ENCODE data around the gene SLC9A5.

Gene SLC9A5

DNA sequence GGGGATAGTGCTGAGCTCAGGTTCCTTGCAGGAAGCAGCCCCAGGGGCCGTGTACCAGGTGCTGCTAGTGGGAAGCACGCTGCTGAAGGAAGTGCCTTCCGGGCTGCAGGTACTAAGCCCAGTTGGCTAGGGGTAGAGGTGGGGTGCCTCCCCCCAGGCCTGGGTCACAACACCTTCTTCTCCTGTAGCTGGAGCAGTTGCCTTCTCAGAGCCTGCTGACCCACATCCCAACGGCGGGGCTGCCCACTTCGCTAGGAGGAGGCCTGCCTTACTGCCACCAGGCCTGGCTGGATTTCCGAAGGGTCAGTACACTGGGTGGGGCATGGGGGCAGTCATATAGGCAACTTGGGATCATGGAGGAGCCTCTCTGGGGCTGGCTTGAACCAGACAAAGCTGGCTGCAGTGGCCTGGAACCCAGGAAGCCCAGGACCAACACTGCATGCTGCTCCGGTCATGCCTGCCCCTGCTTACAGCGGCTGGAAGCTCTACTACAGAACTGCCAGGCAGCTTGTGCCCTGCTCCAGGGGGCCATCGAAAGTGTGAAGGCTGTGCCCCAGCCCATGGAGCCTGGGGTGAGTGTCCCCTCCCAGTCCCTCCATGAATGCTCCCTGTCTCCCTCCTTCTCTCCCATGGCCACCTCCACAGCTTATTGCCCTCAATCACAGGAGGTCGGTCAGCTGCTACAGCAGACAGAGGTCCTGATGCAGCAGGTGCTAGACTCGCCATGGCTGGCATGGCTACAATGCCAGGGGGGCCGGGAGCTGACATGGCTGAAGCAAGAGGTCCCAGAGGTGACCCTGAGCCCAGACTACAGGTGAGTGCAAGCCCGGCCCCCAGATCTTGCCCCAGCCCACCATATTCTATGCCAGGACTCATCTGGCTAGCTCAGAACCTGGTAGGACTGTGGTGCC lies 33.0 kb downstream of the SLC9A5 start:
- DNase-seq (ENCODE audit: low read depth in 2 of 2), result no peak

DNA sequence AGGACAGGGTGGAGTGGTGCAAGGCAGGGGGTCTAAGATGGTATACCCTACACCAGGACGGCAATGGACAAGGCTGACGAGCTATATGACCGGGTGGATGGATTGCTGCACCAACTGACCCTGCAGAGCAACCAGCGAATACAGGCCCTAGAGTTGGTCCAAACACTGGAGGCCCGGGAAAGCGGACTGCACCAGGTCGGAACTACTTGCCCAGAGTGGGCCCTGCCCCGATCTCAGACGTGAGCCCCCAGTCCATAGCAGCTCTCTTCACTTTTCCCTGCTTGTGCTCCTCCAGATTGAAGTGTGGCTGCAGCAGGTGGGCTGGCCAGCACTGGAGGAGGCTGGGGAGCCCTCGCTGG lies 33.6 kb downstream of the SLC9A5 start:
- DNase-seq (ENCODE audit: low read depth in 2 of 2), result no peak

DNA sequence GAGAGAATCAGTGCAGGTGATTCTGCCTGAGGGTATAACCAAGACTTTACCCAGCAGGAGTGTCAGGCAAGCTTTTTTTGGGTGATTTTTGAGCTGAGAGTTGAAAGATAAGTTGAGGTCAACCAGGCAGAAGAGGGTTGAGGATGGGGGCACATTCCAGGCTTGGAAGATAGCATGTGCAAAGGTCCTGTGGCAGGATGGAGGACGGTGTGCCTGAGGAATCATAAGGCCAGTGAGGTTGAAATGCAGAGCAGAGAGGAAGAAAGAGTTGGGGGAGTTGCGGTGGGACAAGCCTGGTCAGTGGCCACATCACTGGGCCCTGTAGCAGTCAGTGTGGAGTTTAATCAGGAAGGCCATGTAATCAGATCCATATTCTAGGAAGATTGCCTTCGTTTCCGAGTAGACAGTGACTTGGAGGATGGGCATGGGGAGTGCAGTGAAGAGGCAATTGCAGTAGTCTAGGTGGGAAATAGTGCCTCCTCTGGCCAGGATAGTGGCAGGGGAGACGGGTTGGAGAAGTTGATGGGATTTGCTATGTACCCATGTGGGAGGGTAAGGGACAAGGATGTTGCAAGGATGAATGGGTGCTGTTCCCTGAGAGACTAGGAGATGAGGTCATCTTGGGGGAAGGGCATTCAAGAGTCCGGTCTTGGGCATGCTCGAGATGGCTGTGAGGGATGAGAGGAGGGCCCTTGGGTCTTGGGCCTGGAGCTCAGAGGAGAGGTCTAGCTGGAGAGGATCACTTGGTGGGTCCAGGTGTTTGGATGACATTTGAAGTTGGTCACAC lies 34.5 kb downstream of the SLC9A5 start:
- DNase-seq (ENCODE audit: low read depth in 2 of 2), result no peak

DNA sequence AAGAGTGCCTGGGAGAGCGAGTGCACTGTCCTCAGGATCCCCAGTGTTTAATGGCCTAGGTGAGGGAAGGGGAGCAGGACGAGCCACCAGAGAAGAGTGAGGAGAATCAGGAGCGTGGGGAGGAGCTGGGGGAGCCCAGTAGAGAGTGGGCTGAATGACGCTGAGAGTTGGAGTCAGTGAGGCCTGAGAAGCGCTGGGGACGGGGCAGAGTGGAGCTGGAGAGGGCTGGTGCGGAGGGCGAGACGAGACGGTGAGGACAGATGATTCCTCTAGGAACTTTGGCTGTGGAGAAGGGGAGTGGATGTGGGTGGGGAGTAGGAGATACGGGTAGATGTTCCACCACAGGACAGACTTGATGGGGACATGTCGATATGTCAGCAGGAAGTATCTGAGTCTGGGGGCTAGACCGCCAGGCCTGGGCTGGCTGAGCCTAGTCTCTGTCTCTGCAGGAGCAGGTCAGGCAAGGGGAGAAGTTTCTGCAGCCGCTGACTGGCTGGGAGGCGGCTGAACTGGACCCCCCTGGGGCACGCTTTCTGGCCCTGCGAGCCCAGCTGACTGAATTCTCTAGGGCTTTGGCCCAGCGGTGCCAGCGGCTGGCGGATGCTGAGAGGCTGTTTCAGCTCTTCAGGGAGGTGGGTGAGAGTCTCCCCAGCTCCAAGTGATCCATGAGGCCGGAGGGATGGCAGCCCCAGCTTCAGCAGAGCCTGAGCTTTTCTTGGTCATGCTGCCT lies 35.2 kb downstream of the SLC9A5 start:
- no peak for DNase-seq (ENCODE audit: low read depth in 2 of 2)

DNA sequence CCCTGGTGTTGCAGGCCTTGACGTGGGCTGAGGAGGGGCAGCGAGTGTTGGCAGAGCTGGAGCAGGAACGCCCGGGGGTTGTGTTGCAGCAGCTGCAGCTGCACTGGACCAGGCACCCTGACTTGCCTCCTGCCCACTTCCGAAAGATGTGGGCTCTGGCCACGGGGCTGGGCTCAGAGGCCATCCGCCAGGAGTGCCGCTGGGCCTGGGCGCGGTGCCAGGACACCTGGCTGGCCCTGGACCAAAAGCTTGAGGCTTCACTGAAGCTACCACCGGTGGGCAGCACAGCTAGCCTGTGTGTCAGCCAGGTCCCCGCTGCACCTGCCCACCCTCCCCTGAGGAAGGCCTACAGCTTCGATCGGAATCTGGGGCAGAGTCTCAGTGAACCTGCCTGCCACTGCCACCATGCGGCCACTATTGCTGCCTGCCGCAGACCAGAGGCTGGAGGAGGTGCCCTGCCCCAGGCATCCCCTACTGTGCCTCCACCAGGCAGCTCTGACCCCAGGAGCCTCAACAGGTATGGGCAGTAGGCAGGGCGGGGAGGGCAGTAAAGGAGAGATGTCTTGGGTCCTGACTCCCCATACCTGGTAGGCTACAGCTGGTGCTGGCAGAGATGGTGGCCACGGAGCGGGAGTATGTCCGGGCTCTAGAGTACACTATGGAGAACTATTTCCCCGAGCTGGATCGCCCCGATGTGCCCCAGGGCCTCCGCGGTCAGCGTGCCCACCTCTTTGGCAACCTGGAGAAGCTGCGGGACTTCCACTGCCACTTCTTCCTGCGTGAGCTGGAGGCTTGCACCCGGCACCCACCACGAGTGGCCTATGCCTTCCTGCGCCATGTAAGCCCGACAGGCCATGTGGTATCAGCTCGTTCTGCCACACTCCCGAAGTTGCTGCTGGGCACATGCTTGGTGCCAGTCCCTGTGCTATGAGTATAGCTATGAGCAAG lies 36.2 kb downstream of the SLC9A5 start:
- DNase-seq (ENCODE audit: low read depth in 2 of 2), result no peak

DNA sequence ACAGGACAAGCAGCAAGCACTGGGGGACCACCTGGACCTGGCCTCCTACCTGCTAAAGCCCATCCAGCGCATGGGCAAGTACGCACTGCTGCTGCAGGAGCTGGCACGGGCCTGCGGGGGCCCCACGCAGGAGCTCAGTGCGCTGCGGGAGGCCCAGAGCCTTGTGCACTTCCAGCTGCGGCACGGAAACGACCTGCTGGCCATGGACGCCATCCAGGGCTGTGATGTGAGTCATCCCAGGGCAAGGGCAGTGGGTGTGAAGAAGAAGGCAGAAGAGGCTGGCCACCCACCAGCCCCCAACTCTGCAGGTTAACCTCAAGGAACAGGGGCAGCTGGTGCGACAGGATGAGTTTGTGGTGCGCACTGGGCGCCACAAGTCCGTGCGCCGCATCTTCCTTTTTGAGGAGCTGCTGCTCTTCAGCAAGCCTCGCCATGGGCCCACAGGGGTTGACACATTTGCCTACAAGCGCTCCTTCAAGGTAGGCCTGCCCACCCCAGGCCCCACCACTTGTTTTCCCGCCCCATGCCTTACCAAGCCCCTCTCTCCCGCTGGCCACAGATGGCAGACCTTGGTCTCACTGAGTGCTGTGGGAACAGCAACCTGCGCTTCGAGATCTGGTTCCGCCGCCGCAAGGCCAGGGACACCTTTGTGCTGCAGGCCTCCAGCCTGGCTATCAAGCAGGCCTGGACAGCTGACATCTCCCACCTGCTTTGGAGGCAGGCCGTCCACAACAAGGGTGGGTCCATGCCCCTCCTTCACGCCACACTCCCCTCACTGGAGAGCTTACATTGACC lies 37.9 kb downstream of the SLC9A5 start:
- no peak for DNase-seq (ENCODE audit: low read depth in 2 of 2)

DNA sequence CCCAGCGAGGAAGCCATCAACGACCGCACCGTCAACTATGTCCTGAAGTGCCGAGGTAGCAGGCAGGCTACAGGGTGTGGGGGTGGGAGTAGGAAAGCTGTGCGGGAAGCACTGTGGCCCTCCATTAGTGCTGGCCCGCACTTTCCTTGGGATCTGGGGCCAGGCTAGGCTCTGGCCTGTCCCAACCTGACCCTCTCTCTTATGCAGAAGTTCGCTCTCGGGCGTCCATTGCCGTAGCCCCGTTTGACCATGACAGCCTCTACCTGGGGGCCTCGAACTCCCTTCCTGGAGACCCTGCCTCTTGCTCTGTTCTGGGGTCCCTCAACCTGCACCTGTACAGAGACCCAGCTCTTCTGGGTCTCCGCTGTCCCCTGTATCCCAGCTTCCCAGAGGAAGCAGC lies 39.2 kb downstream of the SLC9A5 start:
- DNase-seq (ENCODE audit: low read depth in 2 of 2), result no peak

DNA sequence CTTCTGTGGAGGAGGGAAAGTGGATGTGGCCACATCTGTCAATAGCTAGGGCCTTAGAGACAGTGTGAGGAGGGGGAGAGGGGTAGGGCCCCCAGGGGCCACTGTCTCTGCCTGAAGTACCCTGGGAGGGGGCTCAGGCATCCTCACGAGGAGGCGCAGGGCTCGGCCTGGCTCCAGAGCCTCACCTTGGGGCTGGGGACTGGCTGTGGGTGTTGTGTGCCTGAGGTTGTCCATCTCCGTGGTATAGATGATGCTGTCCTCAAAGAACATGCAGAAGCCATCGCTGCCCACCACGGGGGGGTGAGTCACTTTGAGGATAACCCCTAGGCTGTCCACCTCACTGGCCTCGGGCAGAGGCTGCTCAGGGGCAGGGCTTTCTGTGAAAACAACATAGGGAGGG lies 42.7 kb downstream of the SLC9A5 start:
- DNase-seq (ENCODE audit: low read depth in 2 of 2), result no peak

DNA sequence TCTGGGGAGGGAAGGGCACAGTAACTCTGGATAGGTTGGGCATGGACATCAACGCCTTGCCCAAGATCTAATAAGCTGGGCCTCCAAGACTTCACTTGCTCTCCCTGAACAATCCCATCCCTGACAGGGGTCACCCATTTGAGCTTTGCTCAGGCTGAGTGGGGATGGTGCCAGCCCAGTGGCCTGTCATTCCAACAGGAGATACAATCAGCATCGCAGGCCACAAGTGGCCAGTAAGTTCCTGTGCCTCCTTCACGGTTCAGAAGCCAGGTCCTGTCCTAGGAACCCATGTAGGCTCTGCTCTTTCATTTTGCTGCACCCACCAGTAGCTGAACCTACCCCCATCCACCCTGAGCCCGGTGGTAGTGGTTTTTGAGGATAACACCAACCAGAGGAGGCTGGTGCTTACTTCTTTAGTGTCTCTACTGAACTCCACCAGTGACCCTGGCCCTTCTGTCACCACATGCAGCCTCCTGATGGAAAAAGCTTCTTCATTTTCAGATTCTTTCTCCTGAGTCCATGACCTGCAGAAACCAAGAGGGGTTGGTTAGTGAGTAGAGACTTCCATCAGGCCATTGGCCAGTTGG lies 45.5 kb downstream of the SLC9A5 start:
- no peak for DNase-seq (ENCODE audit: low read depth in 2 of 2)

DNA sequence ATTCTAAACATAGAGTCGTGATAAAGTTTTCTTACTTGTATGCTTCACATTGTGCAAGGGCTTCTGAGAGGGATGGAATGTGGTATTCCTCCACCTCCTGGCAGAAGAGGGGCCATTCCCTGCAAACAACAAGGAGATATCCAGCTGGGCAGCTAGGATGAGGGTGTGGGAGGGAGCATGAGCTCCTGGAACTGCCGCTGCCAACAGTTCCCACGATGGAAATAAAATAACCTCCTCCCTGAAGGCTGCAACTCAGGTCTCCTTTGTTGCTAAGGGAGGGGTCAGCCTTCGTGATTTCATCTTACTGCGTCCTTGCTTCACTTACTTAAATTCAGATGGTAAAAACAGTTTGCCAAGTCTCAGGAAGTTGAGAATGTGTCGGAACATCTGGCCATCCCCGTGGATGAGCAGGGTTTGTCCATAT lies 46.2 kb downstream of the SLC9A5 start:
- no peak for DNase-seq (ENCODE audit: low read depth in 2 of 2)

DNA sequence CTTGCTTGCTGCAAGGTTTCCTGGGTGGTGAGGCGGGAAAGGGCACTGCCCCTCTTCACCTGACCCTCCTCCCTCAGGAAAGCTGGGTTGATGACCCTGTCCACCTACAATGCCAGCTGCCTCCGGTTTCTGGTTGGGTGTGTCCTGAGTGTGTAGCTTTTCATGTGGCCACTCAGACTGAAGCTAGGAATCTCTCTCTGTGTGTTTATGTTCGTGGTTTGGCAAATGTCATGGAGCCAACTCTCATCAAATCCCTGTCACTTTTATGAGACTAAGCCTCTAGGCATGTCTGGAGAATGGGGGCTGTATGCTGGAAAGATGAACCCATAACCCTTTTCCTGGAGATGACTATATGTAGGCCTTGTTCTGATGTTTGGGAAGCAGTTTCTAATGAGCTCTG lies 47.6 kb downstream of the SLC9A5 start:
- DNase-seq (ENCODE audit: low read depth in 2 of 2), result no peak

DNA sequence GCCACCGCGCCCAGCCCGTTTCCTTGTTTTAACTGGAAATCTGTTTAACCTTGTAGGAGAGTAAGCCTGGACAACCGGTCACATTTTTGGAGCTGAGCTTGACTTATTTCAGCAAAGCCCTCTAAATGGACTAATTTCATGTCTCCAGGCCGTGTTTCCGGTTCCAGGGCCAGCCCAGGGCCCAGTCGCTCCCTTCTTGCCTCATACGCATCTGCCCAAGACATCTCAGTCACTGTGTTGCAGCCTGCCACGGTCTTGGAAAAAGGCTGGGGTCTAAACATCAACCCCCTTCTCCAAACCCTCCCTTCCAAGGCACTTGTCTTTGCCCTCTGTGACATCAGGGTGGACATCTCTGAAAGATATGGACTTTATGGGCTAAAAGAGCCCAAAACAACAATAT lies 49.5 kb downstream of the SLC9A5 start:
- DNase-seq (ENCODE audit: low read depth in 2 of 2), result no peak

DNA sequence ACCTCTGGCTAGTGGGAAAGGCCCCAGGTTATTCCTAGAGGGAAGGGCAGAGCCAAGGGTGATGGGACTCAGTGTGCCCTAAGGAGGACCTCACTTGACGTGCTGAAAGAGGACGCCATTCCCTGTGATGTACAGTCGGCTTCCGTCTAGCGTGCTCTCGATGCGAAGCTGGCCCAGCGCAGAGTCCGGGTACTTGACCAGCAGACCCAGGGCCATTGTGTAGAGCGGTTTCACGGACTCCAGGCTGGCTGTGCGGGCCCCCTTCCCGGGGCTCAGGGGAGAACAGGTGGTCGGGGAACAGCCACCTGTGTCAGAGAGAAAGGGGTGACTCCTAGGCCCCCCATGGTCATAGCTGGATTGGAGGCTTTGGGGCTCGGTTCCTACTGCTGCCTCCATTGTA lies 50.5 kb downstream of the SLC9A5 start:
- no peak for DNase-seq (ENCODE audit: low read depth in 2 of 2)

DNA sequence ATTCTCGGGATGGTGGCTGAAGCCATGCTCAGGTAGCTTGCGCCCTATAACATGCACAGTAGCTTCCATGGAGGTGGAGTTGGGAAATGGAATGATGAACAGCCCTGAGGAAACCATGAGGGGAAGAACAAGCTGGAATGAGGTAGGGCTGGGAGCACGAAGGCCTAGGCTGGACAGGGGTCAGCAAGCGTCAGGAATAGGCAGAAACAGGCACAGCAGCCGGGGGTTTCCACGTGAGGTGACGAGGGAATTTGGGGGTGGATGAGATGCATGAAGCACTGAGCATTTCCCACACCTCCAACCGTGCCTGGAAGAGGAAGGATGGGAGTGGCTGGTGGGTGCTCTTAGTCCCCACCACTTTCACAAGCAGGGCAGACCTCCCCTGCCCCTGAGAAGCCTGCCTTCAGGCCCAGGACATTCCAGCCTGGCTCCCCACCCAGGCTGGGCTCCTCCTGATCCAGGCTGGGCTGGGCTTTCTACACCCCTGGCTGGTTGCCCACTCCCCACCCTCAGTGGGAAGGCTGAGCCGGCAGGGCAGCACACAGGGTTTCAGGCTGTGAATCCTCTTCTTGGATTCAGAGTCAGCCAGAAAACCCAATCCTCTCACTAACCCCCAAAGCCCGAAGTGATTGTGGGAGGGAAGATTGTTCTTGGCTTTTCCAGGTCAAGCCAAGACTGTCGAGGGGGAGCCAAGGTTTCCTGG lies 52.5 kb downstream of the SLC9A5 start:
- DNase-seq (ENCODE audit: low read depth in 2 of 2), result no peak

DNA sequence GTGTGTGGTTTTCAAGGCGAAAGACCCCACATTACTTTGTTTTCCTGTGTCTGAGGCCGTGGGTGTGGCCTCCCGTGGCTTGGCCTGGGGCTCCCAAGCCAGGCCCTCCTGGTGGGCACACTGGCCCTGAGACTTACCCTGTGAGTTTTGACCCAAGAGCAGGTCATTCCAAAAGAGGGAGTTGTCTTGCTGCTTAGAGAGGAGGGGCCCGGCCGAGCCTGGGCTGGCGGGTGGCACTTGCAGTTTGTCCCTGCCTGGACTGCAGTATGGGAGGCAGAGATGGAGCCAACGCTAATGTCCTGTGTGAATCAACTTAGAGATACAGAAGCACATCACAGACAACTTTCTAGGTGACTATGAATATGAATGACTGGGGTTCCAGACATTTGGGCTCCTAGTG lies 53.3 kb downstream of the SLC9A5 start:
- no peak for DNase-seq (ENCODE audit: low read depth in 2 of 2)

DNA sequence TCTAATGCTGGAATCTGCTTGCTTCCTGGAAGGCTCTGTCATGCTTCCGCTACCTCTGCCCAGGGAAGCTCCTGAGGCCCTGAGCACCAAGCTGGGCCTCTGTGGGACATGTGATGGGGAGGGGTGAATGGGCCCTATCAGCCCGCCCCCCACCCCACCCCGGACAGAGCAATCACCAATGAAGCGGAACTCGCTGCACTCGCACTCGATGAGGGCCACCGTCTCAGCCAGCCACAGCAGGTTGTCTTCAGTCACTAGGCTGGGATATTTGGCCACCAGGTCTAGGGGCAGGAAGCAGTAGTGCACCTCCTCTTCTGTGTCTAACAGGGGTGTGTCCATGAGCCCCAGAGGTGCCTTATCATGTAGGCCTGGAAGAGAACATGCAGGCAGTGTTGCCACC lies 54.2 kb downstream of the SLC9A5 start:
- DNase-seq (ENCODE audit: low read depth in 2 of 2), result no peak

DNA sequence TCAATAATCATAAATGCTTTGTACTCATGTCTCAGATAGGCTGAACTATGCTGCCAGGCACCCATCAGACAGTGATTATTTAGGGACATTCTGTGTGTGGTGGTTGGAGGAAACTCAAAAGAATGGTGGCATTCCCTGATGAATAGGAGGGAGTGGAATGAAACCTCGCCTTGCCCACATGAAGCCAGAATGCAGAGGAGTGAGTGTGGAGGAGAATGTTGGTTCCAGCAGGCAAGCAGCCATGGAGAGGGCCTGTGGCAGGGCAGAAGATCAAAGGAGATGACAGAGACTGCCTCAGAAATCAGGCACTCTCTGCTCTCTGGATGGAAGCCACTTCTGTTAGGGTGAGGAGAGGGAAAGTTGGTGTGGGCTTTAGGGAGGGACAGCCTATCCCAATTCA lies 55.2 kb downstream of the SLC9A5 start:
- no peak for DNase-seq (ENCODE audit: low read depth in 2 of 2)

DNA sequence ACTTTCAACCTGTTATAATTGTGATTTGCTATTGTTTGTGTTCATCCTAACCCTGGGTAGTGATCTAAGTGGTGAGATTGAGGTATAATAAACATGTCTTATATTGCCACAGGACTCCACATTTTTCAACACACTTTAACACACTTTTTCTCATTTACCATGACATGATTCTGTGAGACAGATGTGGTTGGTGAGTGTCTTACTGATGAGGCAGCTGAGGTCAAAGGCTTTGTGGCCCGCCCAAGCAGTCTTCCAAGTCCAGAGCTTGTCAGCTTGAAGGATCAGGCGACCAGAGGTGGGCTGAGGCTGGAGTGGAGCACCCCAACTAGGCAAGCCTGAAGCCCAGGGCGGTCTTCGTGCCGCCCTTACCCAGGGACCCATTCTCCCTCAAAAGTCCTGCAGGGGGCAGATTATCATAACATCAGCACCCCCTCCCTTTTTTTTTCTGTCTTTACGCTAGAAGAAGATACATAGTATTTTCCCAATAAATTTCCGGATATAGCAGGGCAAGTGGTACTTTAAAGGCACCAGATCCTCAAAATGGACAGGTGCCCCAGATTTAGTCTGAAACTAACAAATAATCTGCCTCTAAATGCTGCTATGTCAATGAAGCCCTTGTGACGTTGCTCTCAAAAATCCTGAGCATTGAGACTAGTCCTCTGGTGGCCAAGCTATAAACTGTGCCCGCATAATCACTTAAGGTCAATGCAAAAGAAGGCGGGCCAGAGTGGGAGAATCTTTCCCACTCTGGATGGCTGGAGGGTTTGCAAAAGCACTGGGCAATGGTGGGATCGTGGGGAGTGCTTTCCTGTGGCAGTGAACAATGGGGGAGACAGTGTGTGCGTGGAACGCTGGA lies 56.7 kb downstream of the SLC9A5 start:
- DNase-seq (ENCODE audit: low read depth in 2 of 2), result no peak

DNA sequence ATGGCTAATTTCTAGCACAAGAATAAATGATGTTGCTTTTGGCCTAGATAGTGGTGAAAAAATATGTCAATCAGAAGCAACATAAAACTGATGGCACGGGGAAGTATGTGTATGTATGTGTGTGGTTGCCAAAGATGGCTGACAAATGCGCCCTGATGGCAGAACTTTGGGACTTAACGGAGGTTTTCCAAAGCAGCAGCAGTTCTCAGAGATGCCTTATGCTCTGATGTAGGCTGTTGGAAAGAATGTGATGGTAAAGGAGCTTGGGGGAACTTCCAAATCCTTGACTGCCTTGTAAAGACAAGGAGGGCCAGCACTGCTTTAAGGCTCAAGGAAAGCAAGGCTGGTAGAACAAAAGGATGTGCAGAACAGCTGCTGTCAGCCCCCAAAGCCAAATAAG lies 61.8 kb downstream of the SLC9A5 start:
- DNase-seq (ENCODE audit: low read depth in 2 of 2), result no peak

All from stimulated activated CD8-positive, alpha-beta memory T cell treated with anti-CD3 and anti-CD28 coated beads, Interleukin-7, amount 100 ng/mL, for 1 hour (primary cell).